Measurements from ENCODE around the gene BRD1. TPM values are rescaled to one million over a fixed set of nuclear protein-coding genes. Genes with fewer than 3 reads are reported as not detected.
"Not testable (repeated sequence)": the region's sequence is repeated elsewhere in the genome, so short reads cannot be mapped to it uniquely, and the experiment has no call there.

BRD1 gene
- total RNA-seq, 1 donor from 2014 or later: 44.0 TPM

DNA sequence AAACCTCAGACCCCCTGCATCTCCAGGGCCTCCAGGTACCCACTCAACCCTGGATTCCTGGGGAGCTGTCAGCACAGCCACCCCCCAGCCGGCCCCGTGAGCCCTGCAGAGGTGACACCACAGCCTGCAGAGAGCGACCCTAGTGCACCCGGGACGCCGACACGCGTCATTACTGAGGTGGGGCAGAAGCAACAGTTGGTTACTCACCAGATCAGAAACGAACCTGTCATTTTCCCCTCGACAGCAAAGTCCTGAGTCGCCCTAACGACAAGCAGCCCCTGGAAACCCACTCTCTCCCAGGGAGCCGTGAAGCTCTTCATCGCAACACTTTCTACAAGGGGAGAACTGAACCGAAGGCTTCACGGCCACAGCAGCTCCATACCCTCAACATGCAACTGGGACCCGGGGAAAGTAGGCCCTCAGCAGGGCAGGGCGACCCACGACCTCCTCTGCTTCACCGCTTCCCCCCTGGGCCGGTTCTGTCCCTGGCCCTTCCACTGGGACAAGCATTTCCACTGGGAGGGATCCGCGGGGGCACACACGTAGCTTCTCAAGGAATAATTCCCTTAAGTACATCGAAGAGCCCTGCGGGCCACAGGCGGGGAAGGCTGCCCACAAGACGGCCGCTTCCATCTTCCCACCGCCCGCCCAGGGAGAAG lies 1.6 kb downstream of the BRD1 start:
- DNase-seq: no peak

DNA sequence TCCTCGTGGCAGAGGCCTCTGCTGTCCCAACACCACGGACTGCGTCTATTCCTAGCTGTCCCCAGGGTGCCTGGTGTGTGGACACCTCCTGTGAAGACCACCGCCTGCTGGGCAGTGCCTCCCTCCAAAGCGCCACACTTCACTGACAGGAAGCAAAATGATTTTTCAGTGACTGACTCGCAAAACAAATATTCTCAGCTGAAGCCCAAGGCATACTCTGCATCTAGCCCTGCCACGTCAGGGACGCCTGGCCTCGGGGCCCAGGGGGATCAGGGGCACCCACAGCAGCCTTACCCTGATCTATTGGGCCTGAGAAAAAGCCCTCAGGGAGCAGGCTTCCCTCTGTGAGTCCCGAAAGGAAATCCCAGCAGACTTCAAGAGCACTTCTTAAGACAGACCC lies 2.2 kb downstream of the BRD1 start:
- DNase-seq: no peak

DNA sequence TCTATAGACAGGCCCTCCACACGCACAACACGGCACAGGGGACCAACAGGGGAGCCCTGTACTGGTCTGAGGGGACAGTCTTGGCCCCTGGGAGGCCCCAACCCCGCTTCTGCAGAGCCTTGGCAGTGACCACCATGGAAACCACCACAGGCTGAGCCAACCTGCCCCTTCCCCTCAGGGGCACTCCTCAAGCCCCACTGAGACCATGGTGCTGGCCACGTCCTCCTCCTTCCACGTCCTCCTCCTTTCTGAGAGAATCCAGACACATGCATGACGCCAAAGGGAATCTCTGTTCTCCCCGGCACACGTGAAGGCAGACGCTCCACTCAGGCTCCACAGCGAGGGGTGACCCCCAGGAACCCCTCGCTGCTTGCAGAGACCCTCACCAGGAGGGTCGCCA lies 2.7 kb downstream of the BRD1 start:
- no peak for DNase-seq

DNA sequence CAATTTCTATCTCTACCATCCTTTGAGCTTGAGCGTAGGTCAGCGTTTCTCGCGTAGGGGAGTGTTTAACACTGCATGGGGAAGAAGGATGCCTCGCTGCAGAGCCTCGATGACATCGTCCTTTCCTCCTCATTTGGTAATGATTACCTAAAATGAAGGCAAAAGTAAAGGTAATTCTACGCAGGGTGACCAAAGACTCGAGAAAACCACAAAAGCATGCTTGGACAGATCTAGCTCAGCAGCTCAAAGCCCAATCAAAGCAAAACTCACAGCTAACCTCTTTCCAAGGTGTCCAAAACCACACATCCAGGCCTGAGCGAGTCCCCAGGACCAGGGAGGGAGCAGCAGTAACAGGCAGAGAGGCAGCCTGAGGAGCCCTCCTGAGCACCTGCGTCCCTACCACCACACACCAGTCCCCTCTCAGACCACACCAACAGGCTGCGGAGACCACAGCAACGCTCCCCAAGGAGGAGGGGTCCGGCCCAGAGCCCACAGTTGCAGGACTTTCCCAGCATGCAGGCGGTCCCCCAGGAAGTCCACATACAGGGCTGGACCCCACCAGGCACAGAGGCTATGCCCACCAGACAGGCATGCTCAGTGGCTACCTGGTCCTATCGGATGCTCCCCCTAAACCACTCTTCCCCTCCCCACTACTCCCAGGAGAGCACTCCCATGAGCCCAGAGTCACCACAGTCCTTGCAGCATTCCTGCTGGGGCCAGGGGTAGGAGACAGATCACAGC lies 3.3 kb downstream of the BRD1 start:
- DNase-seq: no peak

DNA sequence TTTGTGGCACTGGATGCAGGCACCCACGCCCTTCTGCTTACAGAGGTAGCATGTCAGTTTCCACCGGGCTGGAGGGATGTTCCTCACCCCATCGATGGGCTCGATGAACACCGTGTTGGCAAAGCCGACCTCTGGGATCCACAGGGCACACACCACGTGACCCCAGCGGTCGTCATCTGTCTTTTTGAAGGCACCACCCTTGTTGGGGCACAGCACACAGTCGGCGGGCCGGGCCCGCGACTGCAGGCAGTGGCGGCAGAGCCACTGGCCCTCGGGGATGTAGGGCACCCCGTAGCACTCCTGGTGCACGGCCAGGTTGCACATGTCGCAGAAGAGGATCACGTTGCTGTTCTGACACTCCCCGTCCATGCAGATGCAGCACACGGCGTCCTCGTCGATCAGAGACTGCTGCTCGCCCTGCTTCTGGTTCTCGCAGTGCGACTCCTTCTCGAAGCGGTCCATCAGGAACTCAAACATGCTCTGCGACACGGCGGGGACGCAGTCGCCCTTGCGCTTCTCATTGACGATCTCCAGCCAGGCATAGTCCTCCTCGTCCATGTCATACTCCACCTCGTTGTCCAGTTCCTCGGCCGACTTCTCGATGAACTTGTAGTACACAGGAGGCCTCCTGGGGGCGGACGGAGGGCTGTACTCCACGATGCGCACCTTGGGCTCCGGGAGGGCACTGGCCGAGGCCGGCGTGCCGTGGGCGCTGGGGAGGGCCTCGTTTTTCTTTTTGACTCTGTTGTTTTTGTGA lies 4.2 kb downstream of the BRD1 start:
- DNase-seq: no peak

DNA sequence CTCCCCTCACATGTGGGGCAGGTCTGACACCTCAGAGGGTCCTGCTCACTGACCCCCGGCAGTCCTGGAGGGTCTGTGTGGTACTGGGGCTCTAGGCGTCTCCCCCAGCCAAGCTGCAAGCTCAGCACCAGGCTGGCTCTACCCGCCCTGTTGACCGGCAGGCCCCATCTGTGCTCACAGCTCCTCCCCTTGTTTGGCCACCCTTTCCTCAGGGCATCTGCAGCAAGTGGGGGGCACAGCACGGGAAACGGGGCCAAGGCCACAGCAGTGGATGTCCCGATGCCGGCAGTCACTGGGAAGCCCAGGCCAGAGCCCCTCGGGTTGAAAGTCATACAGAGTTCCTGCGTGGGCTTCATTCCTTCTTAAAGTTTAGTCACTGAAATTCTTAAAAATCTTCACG lies 5.9 kb downstream of the BRD1 start:
- DNase-seq: not testable (repeated sequence)

DNA sequence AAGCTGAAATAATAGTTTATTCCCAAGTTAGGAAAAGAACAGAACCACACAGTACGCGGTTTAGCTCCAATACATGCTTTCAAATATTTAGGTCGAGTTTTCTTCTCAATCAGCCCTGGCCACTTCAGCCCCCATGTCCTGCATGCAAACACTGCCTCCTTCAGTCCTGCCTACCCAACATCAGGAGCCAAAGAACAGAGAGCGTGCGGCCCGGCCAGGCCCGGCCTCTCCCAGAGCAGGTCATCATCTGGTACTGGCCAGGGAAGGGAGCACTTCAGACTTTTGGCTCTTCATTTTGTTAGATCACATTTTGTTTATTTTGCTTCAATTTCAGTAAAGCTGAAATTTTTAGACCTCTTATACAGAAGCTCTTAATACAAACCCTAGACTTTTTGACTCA lies 6.7 kb downstream of the BRD1 start:
- DNase-seq: no peak

DNA sequence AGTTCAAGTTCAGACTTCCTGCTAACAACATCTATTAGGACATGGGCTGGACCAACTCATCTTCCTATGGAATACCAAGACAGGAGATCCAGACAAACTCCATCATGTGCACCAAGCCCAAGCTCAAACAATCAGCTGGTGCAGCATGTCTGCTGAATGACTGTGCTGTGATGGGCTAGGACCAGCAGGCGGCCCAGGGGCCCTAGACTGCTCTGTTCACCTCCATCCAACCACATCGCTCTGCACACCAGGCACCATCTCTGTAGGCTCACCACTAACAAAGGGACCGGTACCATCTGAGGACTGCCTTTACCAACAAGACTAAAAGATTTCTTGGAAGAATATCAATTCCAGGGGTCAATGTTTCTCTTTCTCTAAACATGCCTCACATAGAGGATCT lies 10.3 kb downstream of the BRD1 start:
- DNase-seq: no peak

DNA sequence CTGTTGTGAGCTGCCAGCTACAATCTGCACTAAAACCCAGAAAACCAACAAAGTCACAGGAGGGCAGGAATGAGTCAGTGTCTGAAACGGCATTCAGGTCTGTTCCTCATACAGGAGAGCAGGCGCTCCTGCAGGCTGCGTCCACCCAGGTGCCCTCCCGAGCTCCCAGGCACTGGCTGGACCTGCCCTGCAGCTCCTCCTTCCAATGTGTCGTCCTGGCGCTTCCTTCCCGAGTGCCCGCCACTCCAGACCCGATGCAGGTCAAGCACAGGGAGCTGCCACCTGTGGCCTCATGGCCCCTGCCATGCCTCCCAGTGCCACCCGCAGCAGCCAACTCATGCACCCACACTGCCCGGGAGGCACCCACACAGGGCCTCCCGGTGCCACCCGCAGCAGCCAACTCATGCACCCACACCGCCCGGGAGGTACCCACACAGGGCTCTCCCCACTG lies 12.0 kb downstream of the BRD1 start:
- no peak for DNase-seq

DNA sequence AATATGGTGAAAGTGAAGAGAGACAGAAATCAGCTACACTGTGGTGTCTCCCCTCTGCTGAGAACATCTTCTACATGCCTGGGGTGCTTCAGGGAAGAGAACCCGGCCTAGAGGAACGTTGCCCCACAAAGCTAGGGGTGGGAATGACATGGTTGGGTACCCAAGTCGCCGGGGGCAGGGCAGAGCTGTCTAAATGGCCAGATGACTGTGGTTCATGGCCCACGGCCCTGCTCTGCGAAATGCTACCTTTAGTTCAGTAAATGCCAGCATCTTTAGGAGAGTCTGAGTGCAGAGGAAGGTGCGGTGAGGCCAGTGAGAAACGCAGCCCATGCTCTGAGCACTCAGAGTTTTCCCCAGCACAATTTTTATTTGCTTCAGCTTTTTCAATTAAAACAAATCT lies 12.8 kb downstream of the BRD1 start:
- DNase-seq: no peak

DNA sequence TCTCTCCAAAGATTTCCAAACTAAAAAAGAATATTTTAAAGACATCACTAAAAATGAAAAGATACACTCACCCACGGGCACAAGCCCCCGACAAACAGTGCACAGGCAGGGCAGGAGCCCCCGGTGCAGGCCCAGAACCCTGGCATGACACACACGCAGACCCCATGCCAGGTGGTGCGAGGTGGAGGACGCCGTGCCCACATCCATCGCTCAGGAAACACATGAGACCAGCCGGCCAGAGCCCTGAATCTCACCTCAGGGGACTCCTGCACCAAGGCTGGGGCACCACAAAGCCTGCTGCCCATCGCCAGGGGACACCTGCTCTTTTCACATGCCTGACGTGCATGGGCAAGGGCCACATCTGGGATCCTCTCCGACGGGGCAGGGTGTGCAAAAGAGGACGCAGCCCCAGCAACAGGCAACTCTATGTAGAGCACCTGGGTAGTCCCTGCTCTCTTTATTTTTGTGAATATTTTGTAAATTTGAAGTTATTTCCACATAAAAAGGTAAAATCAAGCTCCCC lies 13.4 kb downstream of the BRD1 start:
- DNase-seq: no peak

DNA sequence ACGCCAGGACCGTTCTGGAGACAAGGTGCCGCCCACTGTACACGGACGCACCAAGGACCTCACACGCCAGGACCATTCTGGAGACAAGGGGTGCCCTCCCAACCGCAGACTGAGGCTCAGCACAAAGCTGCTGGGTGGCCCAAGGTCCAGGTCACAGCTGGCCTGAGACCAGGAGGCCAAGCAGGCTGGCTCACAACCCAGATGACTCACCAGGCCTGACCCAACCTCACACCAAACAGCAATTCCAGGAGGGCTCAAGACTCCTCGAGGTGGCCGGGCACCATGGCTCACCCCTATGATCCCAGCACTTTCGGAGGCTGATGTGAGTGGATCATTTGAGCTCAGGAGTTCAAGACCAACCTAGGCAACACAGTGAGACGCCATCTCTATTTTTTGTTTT lies 14.8 kb downstream of the BRD1 start:
- no peak for DNase-seq

DNA sequence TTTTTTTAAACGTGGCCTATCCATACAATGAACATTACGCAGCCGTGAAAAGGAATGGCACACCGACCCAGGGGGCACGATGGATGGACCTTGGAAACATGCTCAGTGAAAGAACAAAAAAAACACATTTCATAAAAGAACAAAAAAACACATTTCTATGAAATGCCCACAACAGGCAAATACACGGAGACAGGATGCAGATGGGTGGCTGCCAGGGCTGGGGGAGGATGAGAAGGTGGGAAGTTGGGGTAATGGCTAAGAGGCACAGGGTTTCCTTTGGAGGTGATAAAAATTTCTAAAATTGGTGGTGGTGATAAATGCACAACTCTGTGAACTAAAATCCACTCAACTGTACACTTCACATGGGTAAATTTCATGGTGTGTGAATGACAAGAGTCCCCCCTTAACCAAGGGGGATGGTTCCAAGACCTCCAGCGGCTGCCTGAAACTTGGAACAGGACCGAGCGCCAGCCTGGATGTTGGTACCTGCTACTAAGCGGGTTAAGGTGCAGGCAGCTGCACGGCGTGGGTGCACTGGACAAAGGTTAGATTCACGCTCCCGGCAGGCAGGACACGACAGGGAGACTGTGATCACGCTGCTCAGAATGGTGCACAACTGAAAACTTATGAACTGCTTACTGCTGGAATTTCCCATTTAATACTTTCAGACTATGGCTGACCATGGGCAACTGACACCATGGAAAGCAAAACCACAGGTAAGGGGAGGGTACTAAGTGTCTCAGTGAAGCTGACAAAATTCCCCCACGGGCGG lies 16.5 kb downstream of the BRD1 start:
- no peak for DNase-seq

DNA sequence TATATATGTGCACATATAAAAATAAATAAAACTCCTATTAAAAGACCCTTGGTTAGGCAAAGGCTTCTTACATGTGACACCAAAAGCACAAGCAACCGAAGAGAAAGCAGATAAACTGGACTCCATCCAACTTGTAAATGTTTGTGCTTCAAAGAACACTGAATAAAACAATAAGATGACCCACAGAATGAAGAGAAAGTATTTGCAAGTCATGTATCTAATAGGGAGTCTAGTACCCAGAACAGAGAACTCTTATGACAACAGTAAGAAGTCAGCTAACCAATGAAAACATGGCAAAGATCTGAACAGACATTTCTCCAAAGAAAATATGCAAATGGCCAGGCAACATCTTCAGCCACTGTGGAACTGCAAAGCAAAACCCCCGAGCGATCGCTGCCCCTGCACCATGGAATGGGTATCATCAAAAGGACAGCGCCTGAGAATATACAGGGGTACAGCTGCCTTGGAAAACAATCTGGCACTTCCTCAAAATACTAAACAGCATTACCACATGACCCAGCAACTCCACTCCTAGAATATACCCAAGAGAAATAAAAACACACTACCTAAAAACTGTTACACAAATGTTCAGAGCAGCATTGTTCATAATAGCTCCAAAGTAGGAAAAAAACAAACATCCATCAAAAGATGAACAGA lies 17.2 kb downstream of the BRD1 start:
- DNase-seq: no peak

DNA sequence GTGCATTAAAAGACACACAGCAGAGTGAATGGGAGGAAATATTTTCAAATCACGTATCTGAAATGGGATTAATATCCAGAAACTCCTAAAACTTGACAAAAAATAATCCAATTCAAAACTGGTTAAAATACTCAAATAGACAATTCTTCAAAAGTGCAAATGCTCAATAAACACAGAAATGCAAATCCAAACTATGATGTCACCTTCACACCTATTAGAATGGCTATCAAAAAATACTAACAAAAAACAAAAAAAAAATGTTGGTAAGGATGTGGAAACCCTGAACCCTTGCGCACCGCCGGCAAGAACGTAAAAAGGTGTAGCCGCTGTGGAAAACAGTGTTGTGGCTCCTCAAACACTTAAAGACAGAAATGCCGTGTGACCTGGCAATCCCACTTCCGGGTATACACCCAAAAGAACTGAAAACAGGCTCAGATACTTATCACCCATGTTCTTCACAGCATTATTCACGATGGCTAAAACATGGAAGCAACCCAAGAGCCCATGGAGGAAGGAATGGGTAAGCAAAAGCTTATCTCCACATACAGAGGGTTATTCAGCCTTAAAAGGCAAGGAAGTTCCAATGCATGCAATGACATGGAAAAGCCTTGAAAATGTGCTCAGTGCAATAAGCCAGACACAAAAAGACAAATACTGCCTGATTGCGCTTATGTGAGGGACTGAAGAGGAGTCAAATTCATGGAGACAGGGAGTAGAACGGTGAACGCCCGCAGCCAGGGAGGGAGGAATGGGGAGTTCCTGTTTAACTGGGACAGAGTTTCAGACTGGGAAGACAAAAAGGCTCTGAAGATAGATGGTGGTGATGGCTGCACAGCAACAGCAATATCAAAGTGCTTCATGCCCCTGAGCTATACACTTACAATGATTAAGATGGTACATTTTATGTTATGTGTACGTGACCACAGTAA lies 19.6 kb downstream of the BRD1 start:
- DNase-seq: no peak

DNA sequence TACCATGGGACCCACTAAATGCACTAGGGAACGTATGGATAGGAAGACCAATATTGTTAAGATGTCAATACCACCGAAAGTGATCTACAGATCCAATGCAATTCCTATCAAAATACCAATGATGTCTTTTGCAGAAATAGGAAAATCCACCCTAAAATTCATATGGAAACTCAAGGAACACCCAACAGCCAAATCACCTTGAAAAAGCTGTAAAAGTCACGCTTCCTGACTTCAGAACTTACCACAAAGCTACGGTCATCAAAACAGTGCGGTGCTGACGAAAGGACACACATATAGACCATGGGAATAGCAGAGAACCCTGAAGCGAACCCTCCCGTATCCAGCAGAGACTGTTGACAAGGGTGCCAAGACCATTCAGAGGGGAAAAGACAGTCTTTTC lies 20.5 kb downstream of the BRD1 start:
- no peak for DNase-seq

DNA sequence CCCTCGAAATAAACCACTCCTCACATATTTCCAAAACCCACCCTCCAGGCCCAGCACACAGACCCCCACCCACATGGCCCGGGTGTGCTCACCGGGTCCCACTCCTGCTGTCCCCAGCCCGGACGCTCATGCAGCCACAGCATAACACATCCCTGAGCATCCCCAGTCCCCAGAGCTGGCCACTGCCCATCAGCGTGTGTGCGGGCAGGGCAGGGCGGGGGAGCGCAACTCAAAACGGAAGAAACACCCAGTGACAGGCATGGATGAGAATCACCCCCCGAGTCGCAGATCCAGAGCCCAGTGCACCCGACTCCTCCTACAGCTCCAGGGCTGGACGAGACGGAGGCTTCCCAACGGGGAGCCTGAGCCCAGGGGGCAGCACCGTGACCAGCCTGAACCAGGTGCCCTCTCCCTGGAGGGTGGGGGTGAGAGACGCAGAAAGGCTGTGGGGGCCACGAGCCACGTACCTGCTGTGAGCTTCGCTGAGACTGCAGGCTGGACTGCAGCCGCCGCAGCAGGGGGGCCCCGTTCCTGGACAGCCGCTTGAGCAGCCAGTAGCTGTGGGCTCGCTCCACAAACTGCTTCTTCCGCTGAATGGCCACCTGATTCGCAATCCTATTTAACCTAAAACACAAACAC lies 23.8 kb downstream of the BRD1 start:
- no peak for DNase-seq

DNA sequence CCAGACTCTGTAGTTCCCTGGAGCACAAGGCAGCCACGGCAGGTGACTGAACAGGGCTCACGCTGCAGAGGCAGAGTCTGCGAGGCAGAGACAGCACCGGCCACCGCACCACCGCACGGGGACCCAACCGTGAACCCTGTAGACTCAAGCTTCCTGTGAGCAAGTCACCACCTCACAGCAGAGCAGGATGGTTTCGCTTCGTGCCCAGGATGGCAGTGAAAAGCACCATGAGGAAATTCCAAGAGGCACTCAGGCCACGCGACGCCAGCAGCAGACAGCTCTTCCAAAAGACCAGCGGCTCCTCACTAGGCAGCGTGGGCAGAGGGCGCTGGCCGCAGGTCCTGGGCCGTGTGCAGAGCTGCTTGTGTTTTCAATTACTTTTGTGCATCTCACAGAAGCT lies 24.5 kb downstream of the BRD1 start:
- no peak for DNase-seq

DNA sequence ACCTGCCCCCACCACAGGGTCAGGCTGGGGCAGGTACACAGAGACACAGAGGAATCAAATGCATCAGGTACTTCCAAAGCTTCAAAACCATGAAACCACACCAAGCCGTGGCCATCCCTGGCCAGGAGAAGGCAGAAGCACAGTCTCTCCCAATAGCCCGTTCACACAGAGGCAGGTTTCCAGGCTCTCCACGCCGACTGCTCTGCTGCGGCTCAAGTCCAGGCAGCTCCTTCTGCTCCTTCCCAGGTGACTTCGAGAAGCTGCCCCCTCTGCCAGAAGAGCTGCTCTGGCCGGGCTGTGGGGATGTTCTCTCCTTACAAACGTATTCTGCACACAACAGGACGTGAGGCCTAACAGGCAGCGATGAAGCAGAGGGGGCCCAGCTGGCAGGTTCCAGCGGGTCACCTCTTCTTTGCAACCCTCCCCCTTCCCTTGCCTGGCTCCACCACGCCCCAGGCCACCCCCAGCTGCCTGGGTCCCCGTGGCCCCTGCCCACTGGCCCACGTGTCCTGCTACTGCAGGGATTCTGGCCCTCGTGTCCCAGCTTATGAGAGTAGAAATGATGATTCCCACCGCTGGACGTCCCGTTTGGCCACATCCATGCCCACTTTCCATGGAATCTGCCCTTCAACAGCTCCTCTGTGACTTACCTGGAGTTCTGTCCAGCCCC lies 26.1 kb downstream of the BRD1 start:
- no peak for DNase-seq
